ENCODE measurements around the gene KIF1B.

DNA sequence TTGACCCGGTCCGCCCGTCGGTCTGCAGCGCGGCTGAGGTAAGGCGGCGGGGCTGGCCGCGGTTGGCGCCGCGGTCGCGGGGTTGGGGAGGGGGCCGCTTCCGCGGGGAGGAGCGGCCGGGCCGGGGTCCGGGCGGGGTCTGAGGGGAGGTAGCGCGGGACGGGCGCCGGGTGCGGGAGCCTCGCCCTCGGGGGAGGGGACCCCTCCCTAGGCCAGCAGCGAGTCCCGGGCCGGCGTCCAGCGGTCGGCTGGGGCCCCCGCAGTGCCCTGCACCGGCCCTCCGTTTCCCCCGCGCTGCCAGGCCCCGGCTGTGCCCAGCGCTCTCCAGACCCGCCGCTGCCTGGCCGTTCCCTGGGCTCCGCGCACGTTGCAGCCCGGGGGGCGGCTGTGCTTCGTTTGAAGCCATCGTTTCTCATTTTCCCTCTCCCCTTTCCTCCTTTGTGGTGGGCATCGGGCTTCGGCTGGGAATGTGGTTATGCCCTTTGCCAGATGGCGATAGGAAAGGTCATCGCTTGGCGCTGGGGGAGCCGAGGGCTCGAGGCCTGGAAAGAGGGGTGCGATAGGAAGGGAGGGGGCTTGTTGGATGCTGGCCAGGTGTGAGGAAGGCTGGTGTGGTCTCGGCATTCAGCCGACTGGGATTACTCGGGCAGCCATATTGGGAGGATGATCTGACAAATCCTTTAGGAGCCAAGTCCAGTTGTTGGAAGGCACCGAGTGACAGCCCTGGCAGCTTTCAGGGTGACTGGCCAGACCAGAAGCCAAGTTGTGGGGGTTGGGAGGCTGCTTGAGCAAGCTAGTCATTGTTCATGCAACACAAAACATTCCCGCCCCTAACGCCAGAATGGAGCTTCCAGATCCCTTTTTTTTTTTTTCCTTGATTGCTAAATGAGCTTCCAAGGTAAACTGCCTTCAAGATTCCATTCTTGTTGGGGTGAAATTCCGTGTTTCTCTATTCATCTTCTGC lies 753 bp downstream of the KIF1B start:
- TF ChIP-seq CTCF (IDR thresholded peaks at IDR 0.05) (no peak), POLR2A (IDR thresholded peaks at IDR 0.05) (no peak), POLR2AphosphoS5 (IDR thresholded peaks at IDR 0.05) (peak; percentile 75 to 92 (median 89)), EP300 (IDR thresholded peaks at IDR 0.05) (peak in 2 of 4 donors; percentile 16 to 41)

Measured in sigmoid colon (tissue), 4 donors.